HG02870 (cell line): ENCODE measurements around the gene OR10T2.
"Not testable (repeated sequence)": the region's sequence is repeated elsewhere in the genome, so short reads cannot be mapped to it uniquely, and the experiment has no call there.

Experiments used
- ATAC-seq: cut with Tn5 transposase; IDR thresholded peaks from one replicate; pipeline ENCODE4 v1.9.1; 2021; ENCODE audit warnings: mild to moderate bottlenecking, moderate library complexity; ENCODE audit not compliant: unreplicated experiment

Gene OR10T2

DNA sequence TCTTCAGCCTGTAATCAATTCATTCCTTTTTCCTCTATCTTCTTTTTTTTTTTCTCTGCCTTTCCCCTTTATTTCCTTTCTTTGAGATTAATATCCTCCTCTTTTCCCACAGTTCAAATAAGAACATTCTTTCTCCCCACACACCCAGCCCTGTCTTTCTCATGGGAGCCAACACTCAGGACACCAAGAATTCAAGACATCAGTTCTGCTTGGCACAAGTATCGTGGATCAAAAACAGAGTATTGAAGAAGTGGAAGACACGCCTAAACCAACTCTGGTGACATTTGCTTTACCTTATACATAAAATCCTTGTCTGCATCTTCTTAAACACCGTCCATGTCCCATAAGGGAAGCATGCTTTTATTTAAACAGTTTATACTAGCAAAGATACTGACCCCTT lies 42.6 kb downstream of the OR10T2 start:
- no peak for ATAC-seq

GRCh38 chr1:158355773-158356285 lies 43.4 kb downstream of the OR10T2 start:
- no peak for ATAC-seq

DNA sequence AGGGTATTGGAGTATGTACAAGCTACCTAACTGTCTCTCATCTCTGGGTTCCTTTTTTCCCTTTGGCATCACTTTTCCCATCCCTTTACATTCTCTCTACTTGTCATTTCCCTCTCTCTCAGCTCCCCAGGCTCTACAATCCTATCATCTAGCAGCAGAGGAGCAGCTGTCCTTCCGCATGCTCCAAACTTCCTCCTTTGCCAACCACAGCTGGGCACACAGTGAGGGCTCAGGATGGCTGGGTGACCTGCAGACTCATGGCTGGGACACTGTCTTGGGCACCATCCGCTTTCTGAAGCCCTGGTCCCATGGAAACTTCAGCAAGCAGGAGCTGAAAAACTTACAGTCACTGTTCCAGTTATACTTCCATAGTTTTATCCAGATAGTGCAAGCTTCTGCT lies 45.0 kb downstream of the OR10T2 start:
- no peak for ATAC-seq

GRCh38 chr1:158353303-158354075 lies 45.8 kb downstream of the OR10T2 start, which contains the start of gene CD1E:
Gene CD1E (plus strand): TSS chr1:158353894. CDS start chr1:158353989, 95 bp downstream.
- no peak for ATAC-seq

DNA sequence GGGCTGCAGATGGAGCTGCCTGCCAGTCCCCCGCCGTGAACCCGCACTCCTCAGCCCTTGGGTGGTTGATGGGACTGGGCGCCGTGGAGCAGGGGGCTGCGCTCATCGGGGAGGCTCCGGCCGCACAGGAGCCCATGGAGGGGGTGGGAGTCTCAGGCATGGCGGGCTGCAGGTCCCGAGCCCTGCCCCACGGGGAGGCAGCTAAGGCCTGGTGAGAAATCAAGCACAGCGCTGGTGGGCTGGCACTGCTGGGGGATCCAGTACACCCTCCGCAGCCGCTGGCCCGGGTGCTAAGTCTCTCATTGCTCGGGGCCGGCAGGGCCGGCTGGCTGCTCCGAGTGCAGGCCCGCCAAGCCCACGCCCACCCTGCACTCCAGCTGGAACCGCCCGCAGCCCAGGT lies 50.3 kb downstream of the OR10T2 start:
- ATAC-seq, result not testable (repeated sequence)
